Measurements from ENCODE around the gene FN3KRP.

FN3KRP gene

GRCh38 chr17:82750241-82750908 lies 33.9 kb downstream of the FN3KRP start:
- no peak for TF ChIP-seq CTCF (IDR thresholded peaks at IDR 0.05; ENCODE audit: poor library complexity, severe bottlenecking)
- Histone ChIP-seq H3K9me3 (ENCODE audit: severe bottlenecking) (peaks cover 4% of the 10 kb centered on the region), H3K4me3 (ENCODE audit: severe bottlenecking) (no peak overlapping the region), H3K36me3 (ENCODE audit: low read depth) (0 out of 2 replicates have a peak, but pooled peaks cover 12% of the 10 kb centered on the region), H3K27ac (ENCODE audit: poor library complexity, severe bottlenecking) (no peak overlapping the region), H3K27me3 (ENCODE audit: insufficient read depth, poor library complexity, severe bottlenecking) (no peaks in the 10 kb centered on the region), H3K4me1 (ENCODE audit: insufficient read depth, poor library complexity, severe bottlenecking) (peaks cover 6% of the 10 kb centered on the region)
- DNase-seq (ENCODE audit: low spot score): no peak
- no peak for ATAC-seq (ENCODE audit: low read depth)

GRCh38 chr17:82751171-82751570 lies 34.7 kb downstream of the FN3KRP start:
- TF ChIP-seq CTCF (IDR thresholded peaks at IDR 0.05; ENCODE audit: poor library complexity, severe bottlenecking): no peak
- Histone ChIP-seq H3K36me3 (ENCODE audit: low read depth) (peaks cover 14% of the 10 kb centered on the region; the same call in 1 of the 2 replicates), H3K27me3 (ENCODE audit: insufficient read depth, poor library complexity, severe bottlenecking) (no peaks in the 10 kb centered on the region), H3K4me3 (ENCODE audit: severe bottlenecking) (peak overlapping the region; percentile 42), H3K4me1 (ENCODE audit: insufficient read depth, poor library complexity, severe bottlenecking) (peaks cover 7% of the 10 kb centered on the region), H3K9me3 (ENCODE audit: severe bottlenecking) (peaks cover 4% of the 10 kb centered on the region), H3K27ac (ENCODE audit: poor library complexity, severe bottlenecking) (peak overlapping the region; percentile 46)
- peak; percentile 18; the same call in 2 of the 3 replicates for ATAC-seq (ENCODE audit: low read depth)
- no peak for DNase-seq (ENCODE audit: low spot score)

- DNase-seq (ENCODE audit: low spot score): peak; percentile 86
- peak within 1 kb of the TSS; percentile 90 for H3K4me3 ChIP-seq (ENCODE audit: severe bottlenecking)
- peak; percentile 82 for ATAC-seq (ENCODE audit: low read depth)
- H3K4me1 ChIP-seq (ENCODE audit: insufficient read depth, poor library complexity, severe bottlenecking): peaks cover 7% of the 10 kb centered on the region
- H3K9me3 ChIP-seq (ENCODE audit: severe bottlenecking): peaks cover 4% of the 10 kb centered on the region
- peak within 1 kb of the TSS; percentile 46 for H3K27ac ChIP-seq (ENCODE audit: poor library complexity, severe bottlenecking)
- H3K36me3 ChIP-seq (ENCODE audit: low read depth): peaks cover 20% of the 10 kb centered on the region; the same call in 1 of the 2 replicates
- H3K27me3 ChIP-seq (ENCODE audit: insufficient read depth, poor library complexity, severe bottlenecking): no peaks in the 10 kb centered on the region
- no peak for TF ChIP-seq CTCF (IDR thresholded peaks at IDR 0.05; ENCODE audit: poor library complexity, severe bottlenecking)
Measured at GRCh38 chr17:82751571-82752370, 35.3 kb downstream of the FN3KRP start, which contains the start of gene TBCD. TSS of gene TBCD (plus strand) at chr17:82752065. CDS start at chr17:82752194, 129 bp downstream.

GRCh38 chr17:82752371-82753200 lies 36.1 kb downstream of the FN3KRP start:
- ATAC-seq (ENCODE audit: low read depth): peak; percentile 30
- peak overlapping the region; percentile 46 for H3K27ac ChIP-seq (ENCODE audit: poor library complexity, severe bottlenecking)

More at GRCh38 chr17:82752371-82753200, 36.1 kb downstream of the FN3KRP start:
- Histone ChIP-seq H3K9me3 (ENCODE audit: severe bottlenecking) (peaks cover 4% of the 10 kb centered on the region), H3K36me3 (ENCODE audit: low read depth) (peaks cover 26% of the 10 kb centered on the region), H3K27me3 (ENCODE audit: insufficient read depth, poor library complexity, severe bottlenecking) (no peaks in the 10 kb centered on the region), H3K4me3 (ENCODE audit: severe bottlenecking) (peak overlapping the region; percentile 90), H3K4me1 (ENCODE audit: insufficient read depth, poor library complexity, severe bottlenecking) (peaks cover 7% of the 10 kb centered on the region)
- no peak for TF ChIP-seq CTCF (IDR thresholded peaks at IDR 0.05; ENCODE audit: poor library complexity, severe bottlenecking)
- no peak for DNase-seq (ENCODE audit: low spot score)

All from RWPE2 (cell line).